Suprapubic skin (tissue), 4 donors: ENCODE results near the gene GRM7. TPM values are rescaled to one million over a fixed set of nuclear protein-coding genes. Genes with fewer than 3 reads are reported as not detected.

Experiments
- DNase-seq, 2 donors: peaks; one replicate each; pipeline ENCODE4 v3.0.0-alpha.2; 2019; ENCODE audit warnings: low spot score in 2 of 2
- H3K27ac ChIP-seq: fragments of 200-600 bp; sonication (generic); one replicate; pipeline ENCODE4 v1.5.1; 2019
- H3K27me3 ChIP-seq: fragments of 200-600 bp; sonication (generic); one replicate; pipeline ENCODE4 v1.5.1; 2019
- H3K36me3 ChIP-seq: fragments of 200-600 bp; sonication (generic); one replicate; pipeline ENCODE4 v1.5.1; 2019
- H3K4me1 ChIP-seq: fragments of 200-600 bp; sonication (generic); one replicate; pipeline ENCODE4 v1.5.1; 2019
- H3K4me3 ChIP-seq: fragments of 200-600 bp; sonication (generic); one replicate; pipeline ENCODE4 v1.5.1; 2019; ENCODE audit warnings: mild to moderate bottlenecking
- H3K9me3 ChIP-seq: fragments of 200-600 bp; sonication (generic); one replicate; pipeline ENCODE4 v1.5.1; 2019
- EP300 ChIP-seq: sonication (generic); formaldehyde crosslinking; IDR thresholded peaks from one replicate; pipeline ENCODE4 v1.6.1; 2017; ENCODE audit warnings: antibody characterized with exemption
- POLR2A ChIP-seq, 2 donors: fragments of 450-650 bp; IDR thresholded peaks; one replicate each; pipeline ENCODE4 v1.6.1; 2017; ENCODE audit warnings: antibody characterized with exemption in 2 of 2, mild to moderate bottlenecking in 2 of 2, moderate library complexity in 2 of 2
- POLR2AphosphoS5 ChIP-seq, 3 donors: sonication (generic); formaldehyde crosslinking; IDR thresholded peaks; one replicate each; pipeline ENCODE4 v1.6.1; 2017; ENCODE audit warnings: antibody characterized with exemption in 3 of 3
- WGBS: methylation state at CpG from one replicate; pipeline ENCODE4 v1.1.5; 2018; 5-methylcytosine and 5-hydroxymethylcytosine counted together
- total RNA-seq, 4 donors: library from RNA; depleted of rRNA; stranded (reverse); fragments of >200 nt; gene quantifications; one replicate each; pipeline ENCODE4 v1.1.0, GENCODE V29; 2016
- TF ChIP-seq, protein P1 (sequence below), 2 donors: fragments of 200-600 bp in 1 of 2; fragments of 450-650 bp in 1 of 2; sonication (generic) in 1 of 2; IDR thresholded peaks; one replicate each; pipeline ENCODE4 v1.5.1; 2016 to 2019; ENCODE audit warnings: antibody characterized with exemption in 2 of 2, mild to moderate bottlenecking in 1 of 2, moderate library complexity in 1 of 2

GRM7 gene
- total RNA-seq, 4 donors from 2014 or later: 0.21 to 0.48 TPM; not detected in 2

DNA sequence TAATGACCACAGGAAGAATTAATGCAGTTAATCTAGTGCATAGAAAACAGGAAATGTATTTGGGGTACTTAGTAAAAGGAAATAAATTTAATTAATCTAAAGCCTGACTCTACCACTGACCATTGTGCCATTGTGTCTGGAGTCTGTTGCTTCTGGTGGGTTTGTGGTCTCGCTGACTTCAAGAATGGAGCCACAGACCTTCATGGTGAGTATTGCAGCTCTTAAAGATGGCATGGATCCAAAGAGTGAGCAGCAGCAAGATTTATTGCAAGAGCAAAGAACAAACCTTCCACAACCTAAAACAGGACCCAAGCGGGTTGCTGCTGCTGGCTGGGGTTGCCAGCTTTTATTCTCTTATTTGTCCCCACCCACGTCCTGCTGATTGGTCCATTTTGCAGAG is 929.2 kb downstream of the GRM7 start:
- no peak for DNase-seq
- H3K27me3 ChIP-seq: no peaks in the 10 kb centered on the region
- no peaks in the 10 kb centered on the region for H3K36me3 ChIP-seq
- TF ChIP-seq POLR2AphosphoS5 (IDR thresholded peaks at IDR 0.05): no peak
- TF ChIP-seq POLR2A (IDR thresholded peaks at IDR 0.05): no peak
- TF ChIP-seq, protein P1, sequence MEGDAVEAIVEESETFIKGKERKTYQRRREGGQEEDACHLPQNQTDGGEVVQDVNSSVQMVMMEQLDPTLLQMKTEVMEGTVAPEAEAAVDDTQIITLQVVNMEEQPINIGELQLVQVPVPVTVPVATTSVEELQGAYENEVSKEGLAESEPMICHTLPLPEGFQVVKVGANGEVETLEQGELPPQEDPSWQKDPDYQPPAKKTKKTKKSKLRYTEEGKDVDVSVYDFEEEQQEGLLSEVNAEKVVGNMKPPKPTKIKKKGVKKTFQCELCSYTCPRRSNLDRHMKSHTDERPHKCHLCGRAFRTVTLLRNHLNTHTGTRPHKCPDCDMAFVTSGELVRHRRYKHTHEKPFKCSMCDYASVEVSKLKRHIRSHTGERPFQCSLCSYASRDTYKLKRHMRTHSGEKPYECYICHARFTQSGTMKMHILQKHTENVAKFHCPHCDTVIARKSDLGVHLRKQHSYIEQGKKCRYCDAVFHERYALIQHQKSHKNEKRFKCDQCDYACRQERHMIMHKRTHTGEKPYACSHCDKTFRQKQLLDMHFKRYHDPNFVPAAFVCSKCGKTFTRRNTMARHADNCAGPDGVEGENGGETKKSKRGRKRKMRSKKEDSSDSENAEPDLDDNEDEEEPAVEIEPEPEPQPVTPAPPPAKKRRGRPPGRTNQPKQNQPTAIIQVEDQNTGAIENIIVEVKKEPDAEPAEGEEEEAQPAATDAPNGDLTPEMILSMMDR (IDR thresholded peaks at IDR 0.05): no peak
- no peak for TF ChIP-seq EP300
- no peak overlapping the region for H3K27ac ChIP-seq
- 74% methylated on average over 3 of the region's 3 CpGs for WGBS
- no peak overlapping the region for H3K4me3 ChIP-seq
- no peaks in the 10 kb centered on the region for H3K4me1 ChIP-seq
- H3K9me3 ChIP-seq: no peaks in the 10 kb centered on the region
